MM.1S (cell line): ENCODE results near the gene EPS8L2.

ENCODE experiments used
- DNase-seq: peaks from one replicate; pipeline ENCODE4 v3.0.0-alpha.2; 2015
- H2AFZ ChIP-seq: fragments of 300-600 bp; sonication (generic); 2 replicates; pipeline ENCODE4 v1.6.0; 2016; ENCODE audit warnings: antibody characterized with exemption, low read length
- H3F3A ChIP-seq: fragments of 300-600 bp; sonication (generic); 2 replicates; pipeline ENCODE4 v1.6.1; 2016; ENCODE audit warnings: mild to moderate bottlenecking, antibody characterized with exemption, low read length, moderate library complexity, mixed read lengths; ENCODE audit not compliant: insufficient read depth
- H3K27ac ChIP-seq: fragments of 300-600 bp; sonication (generic); 2 replicates; pipeline ENCODE4 v1.5.1; 2016; ENCODE audit warnings: mild to moderate bottlenecking, low read length
- H3K27me3 ChIP-seq: fragments of 300-600 bp; sonication (generic); replicated peaks from 2 replicates; pipeline ENCODE4 v1.6.0; 2016; ENCODE audit warnings: low read length; ENCODE audit not compliant: insufficient read depth
- H3K36me3 ChIP-seq: fragments of 300-600 bp; sonication (generic); replicated peaks from 2 replicates; pipeline ENCODE4 v1.6.1; 2016; ENCODE audit warnings: mild to moderate bottlenecking, low read length, mixed read lengths; ENCODE audit not compliant: insufficient read depth
- H3K4me1 ChIP-seq: fragments of 300-600 bp; sonication (generic); 2 replicates; pipeline ENCODE4 v1.6.1; 2016; ENCODE audit warnings: low read length, mixed read lengths
- H3K4me2 ChIP-seq: fragments of 300-600 bp; sonication (generic); 2 replicates; pipeline ENCODE4 v1.6.0; 2016; ENCODE audit warnings: low read depth, low read length
- H3K4me3 ChIP-seq: fragments of 300-600 bp; sonication (generic); 2 replicates; pipeline ENCODE4 v1.5.1; 2016; ENCODE audit warnings: low read length, mixed read lengths
- H3K79me2 ChIP-seq: fragments of 300-600 bp; sonication (generic); 2 replicates; pipeline ENCODE4 v1.6.1; 2016; ENCODE audit warnings: mixed run types, low read length, mixed read lengths
- H3K9ac ChIP-seq: fragments of 300-600 bp; sonication (generic); 2 replicates; pipeline ENCODE4 v1.6.1; 2016; ENCODE audit warnings: low read length, mixed read lengths
- H3K9me2 ChIP-seq: fragments of 300-600 bp; sonication (generic); replicated peaks from 2 replicates; pipeline ENCODE4 v1.6.1; 2016; ENCODE audit warnings: mild to moderate bottlenecking, low read length, mixed read lengths; ENCODE audit not compliant: insufficient read depth
- H3K9me3 ChIP-seq: fragments of 300-600 bp; sonication (generic); replicated peaks from 2 replicates; pipeline ENCODE4 v1.6.1; 2016; ENCODE audit warnings: mild to moderate bottlenecking, low read length, mixed read lengths; ENCODE audit not compliant: insufficient read depth
- H4K20me1 ChIP-seq: fragments of 300-600 bp; sonication (generic); 2 replicates; pipeline ENCODE4 v1.6.1; 2016; ENCODE audit warnings: mild to moderate bottlenecking, low read length, moderate library complexity, mixed read lengths; ENCODE audit not compliant: insufficient read depth
- EZH2 ChIP-seq: fragments of 300-600 bp; sonication (generic); optimal IDR thresholded peaks from 2 replicates; pipeline ENCODE3; 2017; ENCODE audit warnings: low read depth, mild to moderate bottlenecking, antibody characterized with exemption, low read length, mixed read lengths
- EZH2phosphoT487 ChIP-seq: fragments of 300-600 bp; sonication (generic); IDR thresholded peaks from 2 replicates; pipeline ENCODE4 v1.6.1; 2018; ENCODE audit warnings: antibody characterized with exemption, low read length
- TF ChIP-seq, protein P1 (sequence below): fragments of 300-600 bp; sonication (generic); IDR thresholded peaks from 2 replicates; pipeline ENCODE4 v1.5.1; 2016; ENCODE audit warnings: antibody characterized with exemption, low read length, mixed read lengths

The EPS8L2 gene

DNA sequence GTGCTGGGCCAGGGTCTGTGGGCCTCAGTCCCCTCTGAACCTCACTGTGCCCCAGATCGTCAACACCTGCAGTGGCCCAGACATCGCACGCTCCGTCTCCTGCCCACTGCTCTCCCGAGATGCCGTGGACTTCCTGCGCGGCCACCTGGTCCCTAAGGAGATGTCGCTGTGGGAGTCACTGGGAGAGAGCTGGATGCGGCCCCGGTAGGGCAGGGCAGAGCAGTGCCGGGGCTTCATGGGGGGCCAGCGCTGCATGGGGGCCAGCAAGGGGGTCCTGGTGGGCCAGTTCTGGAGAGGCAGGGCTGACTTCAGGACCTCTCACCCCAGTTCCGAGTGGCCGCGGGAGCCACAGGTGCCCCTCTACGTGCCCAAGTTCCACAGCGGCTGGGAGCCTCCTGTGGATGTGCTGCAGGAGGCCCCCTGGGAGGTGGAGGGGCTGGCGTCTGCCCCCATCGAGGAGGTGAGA is 16.3 kb downstream of the EPS8L2 start:
- Histone ChIP-seq H3K9ac (peak overlapping the region; percentile 23; the same call in 1 of the 2 replicates), H3K79me2 (no peaks in the 10 kb centered on the region), H3K4me1 (peaks cover 15% of the 10 kb centered on the region), H3K4me2 (peak overlapping the region; percentile 99), H3F3A (peaks cover 10% of the 10 kb centered on the region; the same call in 1 of the 2 replicates), H3K27me3 (peaks cover 20% of the 10 kb centered on the region; the same call in 1 of the 2 replicates), H4K20me1 (no peaks in the 10 kb centered on the region), H3K36me3 (no peaks in the 10 kb centered on the region), H3K27ac (no peak overlapping the region), H2AFZ (peak overlapping the region; percentile 81), H3K9me2 (no peaks in the 10 kb centered on the region), H3K4me3 (peak overlapping the region; percentile 55), H3K9me3 (no peaks in the 10 kb centered on the region)
- TF ChIP-seq, protein P1, sequence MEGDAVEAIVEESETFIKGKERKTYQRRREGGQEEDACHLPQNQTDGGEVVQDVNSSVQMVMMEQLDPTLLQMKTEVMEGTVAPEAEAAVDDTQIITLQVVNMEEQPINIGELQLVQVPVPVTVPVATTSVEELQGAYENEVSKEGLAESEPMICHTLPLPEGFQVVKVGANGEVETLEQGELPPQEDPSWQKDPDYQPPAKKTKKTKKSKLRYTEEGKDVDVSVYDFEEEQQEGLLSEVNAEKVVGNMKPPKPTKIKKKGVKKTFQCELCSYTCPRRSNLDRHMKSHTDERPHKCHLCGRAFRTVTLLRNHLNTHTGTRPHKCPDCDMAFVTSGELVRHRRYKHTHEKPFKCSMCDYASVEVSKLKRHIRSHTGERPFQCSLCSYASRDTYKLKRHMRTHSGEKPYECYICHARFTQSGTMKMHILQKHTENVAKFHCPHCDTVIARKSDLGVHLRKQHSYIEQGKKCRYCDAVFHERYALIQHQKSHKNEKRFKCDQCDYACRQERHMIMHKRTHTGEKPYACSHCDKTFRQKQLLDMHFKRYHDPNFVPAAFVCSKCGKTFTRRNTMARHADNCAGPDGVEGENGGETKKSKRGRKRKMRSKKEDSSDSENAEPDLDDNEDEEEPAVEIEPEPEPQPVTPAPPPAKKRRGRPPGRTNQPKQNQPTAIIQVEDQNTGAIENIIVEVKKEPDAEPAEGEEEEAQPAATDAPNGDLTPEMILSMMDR = no peak
- TF ChIP-seq EZH2phosphoT487 (no peak), EZH2 (no peak)
- no peak for DNase-seq

DNA sequence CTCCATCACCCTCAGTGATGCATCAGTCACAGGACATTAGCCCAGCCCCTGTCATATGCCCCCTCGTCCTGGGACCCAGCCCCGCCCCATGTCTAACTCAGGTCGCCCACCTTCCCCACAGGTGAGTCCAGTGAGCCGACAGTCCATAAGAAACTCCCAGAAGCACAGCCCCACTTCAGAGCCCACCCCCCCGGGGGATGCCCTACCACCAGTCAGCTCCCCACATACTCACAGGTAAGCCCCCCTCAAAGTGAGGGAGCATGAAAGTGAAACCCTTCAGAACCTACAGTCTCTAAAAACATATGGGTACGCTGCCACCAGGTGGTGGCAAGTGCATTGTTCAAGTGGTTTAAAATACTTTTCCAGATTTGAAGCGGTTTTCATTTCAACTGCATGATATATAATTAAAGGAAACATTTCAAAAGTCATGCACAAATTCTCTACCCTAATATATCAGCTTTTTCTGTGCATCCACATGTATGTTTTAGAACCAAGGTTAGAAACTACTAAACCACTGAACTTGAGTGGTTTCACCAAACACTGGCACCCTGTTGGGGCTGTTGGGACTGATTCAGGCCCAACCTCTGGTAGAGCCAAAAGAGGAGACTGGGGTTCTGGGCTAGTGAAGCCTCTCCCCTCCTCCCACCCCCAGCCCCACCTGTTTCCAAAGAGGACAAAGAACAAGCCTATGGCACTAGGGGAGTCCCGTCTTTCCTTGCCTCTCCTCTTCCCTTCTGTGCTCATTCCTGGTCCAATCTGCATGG is 17.3 kb downstream of the EPS8L2 start:
- H3K9ac ChIP-seq = no peak overlapping the region
- peak; percentile 60 for DNase-seq

GRCh38 chr11:724049-724777 is 18.2 kb downstream of the EPS8L2 start:
- H3K36me3 ChIP-seq = no peaks in the 10 kb centered on the region
- no peak for DNase-seq

More for the DNA sequence above, 17.3 kb downstream of the EPS8L2 start:
- Histone ChIP-seq H3K9me3 (no peaks in the 10 kb centered on the region), H3F3A (peaks cover 13% of the 10 kb centered on the region; the same call in 1 of the 2 replicates), H3K27me3 (peaks cover 20% of the 10 kb centered on the region; the same call in 1 of the 2 replicates), H3K4me3 (peak overlapping the region; percentile 15; the same call in 1 of the 2 replicates), H3K4me1 (peaks cover 20% of the 10 kb centered on the region), H3K36me3 (no peaks in the 10 kb centered on the region), H3K79me2 (no peaks in the 10 kb centered on the region), H2AFZ (no peak overlapping the region), H3K4me2 (peak overlapping the region; percentile 55), H3K27ac (no peak overlapping the region), H4K20me1 (no peaks in the 10 kb centered on the region), H3K9me2 (no peaks in the 10 kb centered on the region)
- TF ChIP-seq, protein P1 = peak; percentile 69
- no peak for TF ChIP-seq EZH2

More at GRCh38 chr11:724049-724777, 18.2 kb downstream of the EPS8L2 start:
- no peaks in the 10 kb centered on the region for H3K9me2 ChIP-seq
- H3K9me3 ChIP-seq = no peaks in the 10 kb centered on the region
- H3F3A ChIP-seq = peaks cover 13% of the 10 kb centered on the region; the same call in 1 of the 2 replicates
- H3K27ac ChIP-seq = no peak overlapping the region
- no peaks in the 10 kb centered on the region for H4K20me1 ChIP-seq
- peaks cover 20% of the 10 kb centered on the region for H3K4me1 ChIP-seq
- H3K27me3 ChIP-seq = 0 out of 2 replicates have a peak, but pooled peaks cover 18% of the 10 kb centered on the region
- H3K9ac ChIP-seq = no peak overlapping the region
- H3K79me2 ChIP-seq = no peaks in the 10 kb centered on the region
- no peak overlapping the region for H2AFZ ChIP-seq
- H3K4me3 ChIP-seq = no peak overlapping the region
- TF ChIP-seq, protein P1 = no peak
- TF ChIP-seq EZH2phosphoT487 = no peak
- TF ChIP-seq EZH2 = no peak
- H3K4me2 ChIP-seq = peak overlapping the region; percentile 24; the same call in 1 of the 2 replicates
